GOT3 (cell line): ENCODE measurements around the gene SPINK8.
A peak's percentile ranks its signal among the peaks of the same experiment; 100 is the strongest.
"Not testable (repeated sequence)": the region's sequence is repeated elsewhere in the genome, so short reads cannot be mapped to it uniquely, and the experiment has no call there.

ENCODE experiments used
- DNase-seq: peaks from one replicate; lab custom pipeline; 2025; ENCODE audit warnings: mixed read lengths; lab: John Stamatoyannopoulos, UW

SPINK8 gene

DNA sequence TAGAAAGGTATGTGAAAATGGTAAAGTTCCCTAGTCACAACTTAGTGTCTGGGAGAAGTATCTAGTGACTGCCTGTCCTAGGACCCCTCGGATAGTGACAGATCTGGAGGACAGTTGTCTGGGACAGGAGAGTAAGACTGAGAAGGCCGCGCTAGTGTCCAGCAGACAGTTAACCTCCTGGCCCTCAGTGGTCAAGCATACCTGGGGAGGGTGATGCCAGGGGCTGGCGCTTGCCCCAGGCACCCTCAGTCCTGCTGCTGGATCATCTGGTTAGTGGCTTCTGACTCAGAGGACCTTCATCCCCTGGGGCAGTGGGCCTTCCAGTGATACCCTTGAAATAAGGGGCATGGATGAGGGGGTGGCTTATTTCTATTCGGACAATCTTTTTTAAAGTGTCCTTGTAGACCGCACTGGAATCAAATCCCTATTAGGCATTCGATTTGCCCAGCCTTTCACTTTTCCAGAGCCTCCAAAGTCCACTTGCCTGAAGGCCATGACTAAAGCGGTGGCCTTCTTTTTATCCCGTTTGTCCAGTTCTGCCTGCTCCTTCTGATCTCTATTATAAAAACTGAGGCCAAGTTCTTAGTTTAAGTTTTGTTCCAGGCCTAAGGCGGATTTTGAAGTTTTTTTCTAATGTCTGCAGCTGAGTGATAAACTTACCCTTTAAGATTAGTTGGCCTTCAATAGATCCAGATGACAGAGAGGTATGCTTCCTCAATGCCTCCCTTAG, 1.6 kb downstream of the SPINK8 start:
- DNase-seq: not testable (repeated sequence)

DNA sequence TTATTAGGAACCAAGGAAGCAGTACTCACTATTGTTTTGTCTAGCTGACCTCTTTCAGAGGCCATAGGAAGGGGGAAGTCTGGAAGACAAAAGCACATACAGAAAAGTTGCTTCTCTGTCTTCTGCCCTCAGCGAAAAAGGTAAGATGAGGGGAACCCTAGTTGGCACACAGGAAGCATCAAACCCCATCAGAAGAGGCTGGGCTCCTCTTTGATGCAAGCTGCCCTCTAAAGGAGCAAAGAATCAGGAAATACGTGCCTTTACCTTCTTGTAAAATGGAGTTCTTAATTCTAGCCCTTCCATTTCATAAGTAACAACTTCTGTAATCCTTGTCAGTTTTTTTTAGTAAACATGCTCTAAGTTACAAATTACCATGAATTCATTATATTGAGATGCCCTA, 12.5 kb downstream of the SPINK8 start:
- no peak for DNase-seq

DNA sequence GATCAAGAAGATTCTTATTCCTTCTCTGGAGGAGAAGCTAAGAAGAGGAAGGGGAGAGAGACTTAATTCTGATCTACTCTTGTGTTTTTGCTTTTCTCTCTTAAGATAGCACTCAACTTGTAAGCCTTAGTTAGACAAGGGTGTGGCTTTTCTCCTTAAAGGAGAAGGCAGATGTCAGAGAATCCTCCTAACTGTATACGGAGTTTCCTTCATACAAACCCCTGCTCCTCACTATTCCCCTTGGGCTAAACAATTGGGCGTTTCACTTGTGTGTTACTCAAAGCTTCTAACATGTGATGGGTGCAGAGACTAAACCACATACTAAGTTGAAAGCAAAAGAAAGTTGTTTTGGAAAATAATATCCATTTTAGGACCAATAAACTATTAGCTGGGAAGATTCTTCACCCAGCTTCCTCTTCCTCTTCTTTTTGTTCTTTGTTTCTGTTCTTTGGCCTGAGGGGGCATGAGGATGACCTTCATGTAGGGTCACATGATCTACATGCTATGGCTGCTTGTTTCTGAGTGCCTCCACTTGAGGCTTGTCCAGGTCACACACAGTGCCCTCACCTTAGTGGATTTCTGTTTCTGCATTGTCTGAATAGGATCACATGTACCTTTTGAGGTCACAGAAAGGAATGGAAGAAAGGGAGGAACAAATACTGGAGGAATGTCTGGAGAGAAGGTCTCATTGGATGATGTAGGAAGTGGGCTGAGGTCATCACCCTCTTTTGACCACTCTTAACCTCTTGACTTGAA, 14.6 kb downstream of the SPINK8 start:
- DNase-seq: no peak

GRCh38 chr3:48314542-48314941, 18.9 kb downstream of the SPINK8 start:
- no peak for DNase-seq

GRCh38 chr3:48306860-48307530, 26.5 kb downstream of the SPINK8 start:
- peak; percentile 52 for DNase-seq

- no peak for DNase-seq
These were observed 27.2 kb downstream of the SPINK8 start for GRCh38 chr3:48306290-48306689.

DNA sequence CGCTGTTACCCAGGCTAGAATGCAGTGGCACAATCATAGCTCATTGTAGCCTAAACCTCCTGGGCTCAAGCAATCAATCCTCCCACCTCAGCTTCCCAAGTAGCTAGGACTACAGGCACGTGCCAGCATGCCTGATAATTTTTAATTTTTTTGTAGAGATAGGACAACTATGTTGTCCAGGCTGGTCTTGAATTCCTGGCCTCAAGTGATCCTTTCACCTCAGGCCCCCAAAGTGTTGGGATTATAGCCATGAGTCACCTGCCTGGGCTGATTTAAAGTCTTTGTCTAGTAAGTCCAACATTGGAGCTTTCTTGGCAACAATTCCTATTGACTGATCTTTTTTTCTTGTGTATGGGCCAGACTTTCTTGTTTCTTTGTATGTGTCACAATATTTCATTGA, 28.1 kb downstream of the SPINK8 start:
- DNase-seq: no peak

GRCh38 chr3:48303021-48303420, 30.4 kb downstream of the SPINK8 start:
- DNase-seq: no peak

DNA sequence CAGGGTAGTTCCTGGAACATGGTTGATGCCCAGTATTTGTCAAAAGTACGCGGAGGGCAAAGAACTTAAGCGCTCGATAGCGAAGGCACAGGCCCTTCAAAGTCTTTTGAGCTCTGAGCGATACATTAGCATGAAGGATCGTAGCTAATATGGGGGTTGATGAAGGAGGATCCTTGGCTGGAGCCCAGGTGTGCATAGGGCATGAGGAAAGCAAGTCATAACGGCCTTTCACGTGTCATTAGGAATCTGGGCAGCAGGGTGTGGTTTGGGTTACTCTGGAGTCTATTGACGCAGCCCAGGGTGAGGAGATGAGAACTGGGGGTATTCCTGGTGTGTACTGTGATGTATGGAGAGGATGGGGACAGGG, 31.7 kb downstream of the SPINK8 start:
- no peak for DNase-seq

DNA sequence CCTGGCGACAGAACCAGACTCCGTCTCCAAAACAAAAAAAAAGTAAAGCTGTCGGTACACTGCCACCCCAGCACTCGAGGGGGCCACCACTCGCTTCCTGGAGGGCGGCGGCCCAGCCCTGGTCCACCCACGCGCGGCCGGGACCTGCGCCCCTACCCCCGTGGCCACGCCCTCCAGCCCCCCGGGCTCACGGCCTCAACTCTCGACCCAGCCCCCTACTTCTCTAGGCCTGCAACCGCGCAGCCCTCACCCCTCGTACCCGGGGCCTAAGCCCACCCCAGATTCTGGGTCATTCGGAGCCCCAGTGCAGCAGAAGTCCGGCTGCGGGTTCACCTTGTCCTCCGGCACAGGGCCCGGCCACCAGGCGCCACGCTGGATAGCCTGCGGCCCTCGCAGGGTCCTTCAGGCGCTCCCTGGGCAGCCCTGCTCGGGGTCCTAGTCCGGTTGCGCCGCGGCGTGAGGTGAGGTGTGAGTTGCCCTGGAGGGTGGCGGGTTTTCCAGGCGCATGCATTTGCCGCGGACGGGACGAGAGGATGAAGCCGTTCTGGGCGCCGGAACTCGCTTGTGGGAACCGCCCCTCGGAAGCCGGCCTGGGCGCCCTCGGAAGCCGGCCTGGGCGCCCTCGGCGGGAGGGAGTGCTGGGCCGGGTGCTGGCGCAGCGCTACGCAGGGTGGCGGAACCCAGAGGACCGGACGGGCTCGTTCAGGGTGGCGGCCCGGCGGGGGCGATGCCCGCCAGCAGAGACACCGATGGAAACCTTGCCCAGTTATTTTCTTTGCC, 32.3 kb downstream of the SPINK8 start, which contains the start of gene NME6:
TSS of gene NME6 (minus strand) at position 348 of the 780 bp plus-strand sequence.
- DNase-seq: peak; percentile 76

DNA sequence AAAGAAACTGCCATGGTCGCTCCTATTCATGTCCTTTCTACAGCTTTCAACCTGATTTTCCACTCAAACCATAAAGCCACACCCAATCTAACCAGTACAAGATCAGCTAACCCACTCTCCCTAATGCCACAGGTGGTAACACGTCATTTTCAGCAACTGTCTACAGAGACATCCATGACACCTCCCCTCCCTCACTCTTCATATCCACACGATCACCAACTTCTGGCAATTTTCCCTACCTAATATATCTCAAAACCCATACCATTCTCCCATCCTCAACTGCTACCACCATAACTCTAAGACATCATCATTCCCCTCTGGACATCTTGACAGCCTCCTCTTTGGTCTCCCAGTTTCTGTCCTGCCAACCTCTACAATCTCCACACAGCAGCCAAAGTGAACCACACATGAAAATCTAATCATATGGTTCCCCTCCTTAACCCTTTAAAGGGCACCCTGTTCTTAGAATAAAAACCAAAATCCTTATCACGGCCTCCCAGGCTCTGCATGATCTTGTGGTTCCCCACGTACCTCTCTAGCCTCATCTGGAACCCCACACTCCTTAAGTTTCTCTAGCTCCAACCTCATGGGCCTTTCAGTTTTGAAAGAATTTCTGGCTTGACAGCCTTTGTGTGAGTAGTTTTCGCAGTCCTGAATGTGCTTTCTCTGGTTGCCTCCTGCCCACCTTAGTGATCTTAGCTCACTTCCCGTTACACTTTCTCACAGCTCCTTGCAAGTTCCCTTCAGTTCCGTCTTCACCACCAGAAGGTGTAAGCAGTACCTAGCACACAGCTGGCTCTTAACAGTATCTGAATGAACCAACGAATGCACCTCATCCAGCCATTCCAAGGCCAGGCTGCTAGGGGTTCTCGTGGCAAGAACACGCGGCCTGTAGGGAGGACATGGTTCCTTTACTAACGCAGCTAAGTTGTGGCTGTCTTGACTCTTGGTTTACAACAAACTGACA, 33.4 kb downstream of the SPINK8 start:
- DNase-seq: no peak

DNA sequence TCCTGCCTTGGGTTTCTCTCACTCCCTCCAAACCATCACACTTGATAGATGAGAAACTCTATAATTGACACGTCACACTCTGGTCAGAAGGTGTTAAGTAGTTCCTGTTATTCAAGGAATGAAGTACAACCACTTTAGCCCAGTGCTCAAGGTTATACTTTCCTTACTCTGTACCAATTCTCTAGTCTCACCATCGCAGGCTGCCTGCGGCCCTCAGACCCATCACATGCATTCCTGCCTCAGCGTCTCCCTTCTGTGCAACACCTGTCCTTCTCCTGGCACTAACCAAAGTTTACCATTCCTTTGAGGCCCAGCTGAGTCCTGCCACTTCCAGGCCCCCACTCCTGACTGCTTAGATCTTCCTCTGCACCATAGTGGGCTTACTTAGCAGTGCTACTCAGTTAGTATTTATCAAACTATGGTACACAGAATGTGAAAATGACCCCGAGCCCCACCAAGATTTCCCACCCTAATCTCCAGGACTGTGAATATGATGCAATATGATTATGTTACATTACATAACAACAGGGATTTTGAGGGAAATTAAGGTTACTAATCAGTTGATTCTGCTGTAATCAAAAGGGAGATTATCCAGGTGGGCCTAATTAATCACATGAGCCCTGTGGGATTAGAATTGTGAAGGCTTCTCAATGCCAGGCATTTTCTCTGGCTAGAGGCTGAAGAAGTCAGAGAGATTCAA, 36.2 kb downstream of the SPINK8 start:
- DNase-seq: no peak

GRCh38 chr3:48296699-48297098, 36.8 kb downstream of the SPINK8 start:
- DNase-seq: no peak

DNA sequence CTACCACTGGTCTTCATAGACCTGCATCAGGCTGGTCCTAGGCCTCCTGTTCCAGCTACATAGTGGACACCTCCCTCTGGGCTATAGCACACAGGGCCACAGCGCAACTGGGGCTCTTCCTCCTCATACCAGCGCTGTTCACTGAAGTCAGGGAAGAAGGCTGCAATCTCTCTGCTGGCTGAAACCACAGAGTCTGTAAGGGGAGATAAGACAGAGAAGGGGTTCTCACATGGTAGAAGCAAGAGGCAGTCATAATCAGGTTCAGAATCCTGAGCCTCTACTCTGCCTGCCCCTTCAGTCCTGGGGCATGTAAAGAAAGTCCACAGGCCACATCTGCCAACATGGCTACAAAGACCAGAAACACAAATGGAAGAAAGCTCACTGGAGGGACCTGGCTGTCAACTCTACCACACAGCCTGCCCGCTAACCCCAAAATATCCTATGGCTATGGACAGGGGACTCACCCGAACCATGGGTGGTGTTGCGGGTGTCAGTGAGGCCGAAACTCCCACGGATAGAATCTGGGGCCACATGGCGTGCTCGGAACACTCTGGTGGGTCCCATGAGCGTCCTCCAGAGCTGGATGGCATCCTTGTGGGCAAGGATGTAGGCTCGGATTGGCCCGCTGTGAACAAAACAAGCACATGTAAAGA, 38.7 kb downstream of the SPINK8 start:
- no peak for DNase-seq

GRCh38 chr3:48289659-48290058, 43.8 kb downstream of the SPINK8 start:
- DNase-seq: no peak

DNA sequence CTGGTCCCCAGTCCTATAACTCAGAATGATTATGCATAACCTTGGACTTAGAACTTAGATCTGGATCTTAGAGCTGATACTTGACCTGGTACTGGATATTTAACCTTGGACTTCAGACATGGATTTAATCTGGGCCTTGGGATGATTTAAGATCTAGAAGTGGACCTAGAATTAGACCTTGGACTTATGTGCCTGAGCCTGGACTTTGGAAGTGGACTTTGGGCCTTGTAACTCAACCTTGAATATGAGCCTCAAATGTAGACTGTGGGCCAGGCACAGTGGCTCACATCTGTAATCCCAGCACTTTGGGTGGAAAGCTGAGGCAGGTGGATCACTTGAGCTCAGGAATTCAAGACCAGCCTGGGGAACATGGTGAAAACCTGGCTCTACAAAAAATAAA, 46.4 kb downstream of the SPINK8 start:
- DNase-seq: no peak

DNA sequence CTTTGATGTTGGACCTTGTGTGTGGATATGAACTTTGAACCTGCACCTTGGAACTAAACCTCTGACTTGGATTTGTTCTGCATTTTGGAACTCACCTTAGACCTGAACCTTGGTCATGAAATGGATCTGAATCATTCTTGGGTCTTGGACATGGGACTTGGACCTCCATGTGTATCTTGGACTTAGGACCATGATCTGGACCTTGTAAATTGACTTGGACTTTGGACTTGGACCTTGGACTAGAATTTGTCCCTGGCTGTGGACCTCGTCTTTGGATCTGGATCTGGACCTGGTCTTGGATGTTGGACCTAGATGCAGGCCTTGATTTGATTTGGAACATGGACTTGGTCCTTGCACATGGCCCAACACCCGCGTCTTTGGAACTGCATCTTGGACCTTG, 47.2 kb downstream of the SPINK8 start:
- DNase-seq: no peak

DNA sequence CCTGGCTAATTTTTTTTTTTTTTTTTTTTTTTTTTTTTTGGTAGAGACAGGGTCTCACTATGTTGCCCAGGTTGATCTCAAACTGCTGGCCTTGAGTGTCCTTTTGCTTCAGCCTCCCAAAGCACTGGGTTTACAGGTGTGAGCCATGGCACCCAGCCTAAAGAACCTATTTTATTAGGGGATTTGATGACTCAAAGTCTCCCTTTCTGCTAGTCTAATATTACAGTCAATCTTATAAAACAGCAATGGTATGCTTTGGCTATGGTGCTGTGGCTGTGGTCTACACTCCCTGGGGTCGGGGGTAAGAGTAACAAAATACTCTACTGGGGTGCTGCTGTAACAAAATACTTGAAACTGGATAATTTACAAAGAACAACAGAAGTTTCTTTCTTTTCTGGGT, 47.8 kb downstream of the SPINK8 start:
- no peak for DNase-seq

DNA sequence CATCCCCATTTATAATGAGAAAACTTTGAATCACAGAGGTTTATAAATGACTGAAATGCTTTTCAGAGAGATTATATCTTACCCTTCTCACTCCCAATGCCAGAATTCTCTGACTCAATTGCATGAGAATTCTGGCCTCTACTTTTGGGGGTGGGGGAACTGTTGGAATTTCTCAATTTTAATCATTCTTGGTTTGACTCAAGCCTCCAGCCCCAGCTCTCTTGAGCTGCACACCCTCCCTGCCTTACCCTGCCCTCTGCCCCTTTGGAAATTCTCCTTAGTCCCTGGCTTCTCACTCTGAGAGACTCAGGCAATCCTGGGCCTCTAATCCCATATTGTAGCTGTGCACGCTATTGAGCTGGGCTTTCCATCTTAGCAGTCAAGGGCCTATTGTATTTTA, 48.3 kb downstream of the SPINK8 start:
- no peak for DNase-seq

DNA sequence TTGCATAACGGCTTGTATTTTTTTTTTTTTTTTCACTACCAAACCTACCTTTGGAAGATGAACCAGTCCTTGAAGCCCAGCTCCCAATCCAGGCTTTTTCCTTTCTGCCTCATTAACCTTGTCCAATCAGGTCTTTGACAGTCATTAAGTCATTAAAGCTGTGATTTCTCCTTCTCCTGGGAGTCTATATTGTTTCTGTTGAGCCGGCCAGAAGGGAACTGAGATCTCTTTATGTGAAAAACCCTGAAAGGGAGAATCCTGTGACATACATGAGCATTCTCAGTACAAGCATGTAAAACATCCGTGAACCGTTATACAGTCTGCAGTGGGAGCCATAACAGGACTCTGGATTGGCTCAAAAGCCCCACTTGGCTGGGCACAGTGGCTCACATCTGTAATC, 52.6 kb downstream of the SPINK8 start:
- DNase-seq: no peak
